Endometrium (tissue), 2 donors: ENCODE data around the gene NPHP4.
"Not testable (repeated sequence)": the region's sequence is repeated elsewhere in the genome, so short reads cannot be mapped to it uniquely, and the experiment has no call there.

Source experiments
- FAIRE-seq: peaks from 2 replicates; lab custom pipeline; 2012; peaks lifted over from hg19 to GRCh38; lab: Jason Lieb, UNC
- donor health status: control.
- donor health status: control.

The NPHP4 gene

DNA sequence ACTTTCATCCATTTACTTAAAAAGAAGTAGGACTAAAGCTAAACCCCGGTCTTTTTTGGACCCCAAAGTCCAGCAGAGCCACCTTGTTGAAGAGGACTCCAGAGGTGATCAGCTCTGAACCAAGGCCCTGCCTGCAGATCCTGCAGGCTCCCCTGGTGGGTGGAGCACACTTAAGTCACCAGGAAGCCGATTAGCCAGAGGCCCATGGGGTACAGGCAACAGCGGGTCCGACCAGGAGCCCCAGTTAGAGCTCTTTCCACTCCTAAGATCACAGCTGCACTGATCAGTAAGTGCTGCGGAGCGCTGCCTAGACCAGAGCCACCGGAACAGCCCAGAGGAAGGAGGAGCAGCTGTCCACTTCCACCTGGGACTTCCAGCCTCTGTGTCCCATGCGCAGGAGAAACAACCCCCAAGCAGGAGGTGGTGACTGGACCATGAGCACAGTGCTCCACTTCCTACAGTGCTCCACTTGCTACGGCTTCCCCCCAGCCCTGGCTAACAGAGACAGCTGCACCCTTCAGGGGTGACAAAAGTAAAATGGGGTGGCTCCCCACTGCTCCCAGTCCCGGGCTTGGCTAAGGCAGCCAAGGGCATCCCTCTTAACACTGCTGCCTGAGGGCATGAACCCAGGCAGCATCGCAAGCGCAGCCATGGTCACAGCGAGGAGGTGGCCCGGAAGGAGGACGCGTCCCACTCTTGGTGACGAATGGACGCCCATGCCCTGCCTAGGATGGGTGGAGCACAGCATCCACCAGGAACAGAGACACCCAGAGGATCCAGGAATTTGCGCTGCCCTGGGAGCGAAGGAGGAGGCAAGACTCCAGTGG lies 58.0 kb downstream of the NPHP4 start:
- no peak for FAIRE-seq

DNA sequence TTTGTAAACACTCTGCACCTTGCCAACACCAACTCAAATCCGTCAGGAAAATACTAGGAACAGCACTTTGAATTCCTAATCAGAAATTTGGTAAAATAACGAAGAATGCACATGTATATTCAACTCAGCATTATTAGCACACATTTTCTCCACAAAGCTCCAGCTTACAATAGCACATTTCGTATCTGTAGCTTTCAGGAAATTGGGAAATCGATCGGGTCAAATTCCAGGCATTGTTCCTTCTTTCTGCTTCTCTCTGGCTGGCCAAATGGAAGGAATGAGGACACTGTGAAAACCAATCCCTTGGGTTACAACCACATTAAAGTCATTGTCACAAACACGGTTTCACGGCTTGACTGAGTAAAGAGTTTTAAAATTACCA lies 58.6 kb downstream of the NPHP4 start:
- FAIRE-seq = no peak

DNA sequence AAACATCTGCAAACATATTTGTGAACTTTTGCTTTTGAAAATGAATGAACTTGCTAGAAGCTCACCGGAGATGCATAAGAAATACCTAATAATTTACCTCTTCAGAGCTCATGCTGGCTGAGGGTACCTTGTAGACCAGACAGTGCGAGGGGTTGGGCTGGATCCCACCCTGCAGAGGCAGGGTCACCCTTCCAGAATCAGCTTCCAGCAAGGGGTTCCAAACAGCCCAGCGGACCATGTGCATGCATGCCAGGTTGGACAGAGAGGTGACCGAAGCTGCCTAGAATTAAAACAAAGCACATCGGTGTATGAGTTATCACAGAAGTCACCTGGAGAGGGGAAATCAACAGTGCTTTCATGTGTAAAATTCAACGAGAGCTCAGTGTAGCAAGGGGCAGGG lies 59.2 kb downstream of the NPHP4 start:
- no peak for FAIRE-seq

DNA sequence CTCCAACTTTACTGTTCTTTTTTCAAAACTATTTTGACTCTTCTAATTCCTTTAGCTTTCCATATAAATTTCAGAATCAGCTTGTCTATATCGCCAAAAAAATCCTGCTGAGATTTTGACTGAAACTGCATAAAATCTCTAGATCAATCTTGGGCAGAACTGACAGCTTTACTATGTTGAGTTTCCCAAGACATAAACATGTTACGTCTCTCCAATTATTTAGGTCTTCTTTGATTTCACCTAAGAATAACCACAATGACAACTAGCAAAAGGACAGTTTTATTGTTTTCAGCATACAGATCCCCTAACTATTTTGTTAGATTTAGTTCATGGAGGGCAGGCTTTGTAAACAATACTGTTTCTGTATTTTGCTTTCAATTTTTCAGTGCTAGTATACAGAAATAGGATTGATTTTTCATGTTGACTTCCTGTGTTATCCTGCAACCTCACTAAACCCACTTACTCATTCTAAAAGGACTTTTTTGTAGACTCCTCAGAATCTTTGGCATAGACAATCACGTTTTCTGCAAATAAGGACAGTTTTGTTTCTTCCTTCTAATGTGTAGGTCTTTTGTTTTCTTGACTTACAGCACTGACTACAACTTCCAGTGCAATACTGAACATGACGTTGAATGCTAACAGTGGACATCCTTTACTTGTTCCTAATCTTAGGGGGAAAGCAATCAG lies 63.4 kb downstream of the NPHP4 start:
- FAIRE-seq = no peak

DNA sequence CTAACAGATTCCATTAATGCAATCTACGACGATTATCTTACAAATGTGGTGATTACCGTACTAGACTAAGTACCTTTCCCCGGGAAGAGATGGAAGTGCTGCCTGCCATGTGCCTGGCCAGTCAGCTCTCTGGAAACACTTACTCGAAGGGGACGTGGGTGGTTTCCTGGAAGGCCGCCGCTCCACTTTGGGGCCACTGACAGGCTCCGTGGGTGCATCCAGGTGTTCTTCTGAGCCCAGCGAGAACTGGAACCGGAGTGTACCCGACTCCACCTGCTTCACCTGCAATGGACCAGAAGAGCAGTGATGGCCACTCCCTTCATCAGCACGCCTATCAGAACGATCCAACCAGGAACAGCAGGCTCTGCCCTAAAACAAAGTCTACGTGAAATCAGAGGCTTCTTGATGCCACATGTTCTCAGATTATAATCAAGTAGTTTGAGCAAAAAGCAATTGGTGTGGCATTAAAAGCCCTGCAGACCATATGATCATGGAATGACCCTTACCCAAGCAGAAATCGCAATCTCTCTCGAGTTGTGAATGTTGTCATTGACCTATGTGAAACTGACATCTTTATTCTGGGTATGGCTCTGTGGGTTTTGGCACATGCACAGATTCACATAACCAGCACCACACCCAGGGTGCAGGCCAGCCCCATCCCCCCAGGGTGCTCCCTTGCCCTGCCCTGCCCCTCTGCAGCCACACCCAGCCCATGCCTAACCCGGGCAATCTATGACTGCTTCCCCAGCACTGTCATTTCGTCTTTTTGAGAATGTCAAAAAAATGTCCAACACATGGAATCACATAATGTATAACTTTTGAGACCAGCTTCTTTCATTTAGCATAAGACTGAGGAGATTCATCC lies 64.5 kb downstream of the NPHP4 start:
- FAIRE-seq = no peak

DNA sequence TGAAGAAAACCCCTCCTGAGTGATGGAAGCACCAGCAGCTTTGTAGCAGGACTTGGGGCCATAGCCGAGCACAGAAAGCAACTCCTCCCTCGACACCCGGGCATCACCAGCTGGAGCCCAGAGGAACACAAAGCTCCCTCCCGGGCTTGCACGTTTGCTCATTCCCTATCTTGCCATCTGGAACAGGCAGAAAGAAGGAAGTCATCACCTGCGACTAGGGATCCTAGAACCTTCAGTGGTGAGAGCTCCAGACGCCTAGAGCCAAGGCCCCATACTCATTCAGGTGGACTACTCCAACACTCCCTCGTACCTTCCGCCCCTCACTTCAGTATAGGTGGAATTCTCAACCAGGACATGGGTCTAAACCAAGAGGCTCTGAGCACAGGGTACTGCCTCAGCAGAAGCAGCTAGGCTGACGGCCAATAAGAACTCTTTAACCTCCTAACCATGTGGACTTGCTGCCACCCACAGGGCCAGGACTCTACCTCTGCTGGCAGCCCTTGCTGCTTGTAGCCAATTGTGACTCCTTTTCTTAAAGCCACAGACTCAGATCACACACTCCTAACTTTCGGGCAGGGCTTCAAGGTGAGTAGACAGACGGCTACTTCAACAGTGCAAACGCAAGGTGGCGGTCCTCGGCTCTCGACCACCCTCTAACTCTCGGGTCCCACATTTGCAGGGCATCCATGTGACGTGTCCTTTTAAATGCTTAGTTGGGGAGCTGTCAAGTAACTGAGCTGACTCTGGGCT lies 65.4 kb downstream of the NPHP4 start:
- FAIRE-seq = no peak

DNA sequence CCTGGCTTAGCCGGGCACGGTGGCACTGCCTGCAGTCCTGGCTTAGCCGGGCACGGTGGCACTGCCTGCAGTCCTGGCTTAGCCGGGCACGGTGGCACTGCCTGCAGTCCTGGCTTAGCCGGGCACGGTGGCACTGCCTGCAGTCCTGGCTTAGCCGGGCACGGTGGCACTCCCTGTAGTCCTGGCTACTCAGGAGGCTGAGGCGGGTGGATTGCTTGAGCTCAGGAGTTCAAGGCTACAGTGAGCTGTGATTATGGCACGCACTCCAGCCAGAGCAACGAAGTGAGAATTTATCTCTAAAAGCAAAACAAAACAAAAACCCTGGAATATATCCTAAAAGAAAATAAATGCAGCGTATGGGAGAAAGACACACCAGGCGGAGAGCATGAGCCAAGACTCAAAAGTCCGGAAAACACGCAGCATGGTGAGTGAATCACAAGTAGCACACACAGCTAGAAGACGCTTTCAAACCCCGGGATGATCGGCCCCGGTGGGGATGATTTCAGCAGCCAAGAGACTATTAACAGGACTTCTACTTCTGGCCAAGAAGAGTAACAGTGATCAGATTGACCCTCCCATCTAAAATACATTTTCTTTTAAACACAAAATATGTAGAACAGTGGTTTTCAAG lies 69.4 kb downstream of the NPHP4 start:
- FAIRE-seq = not testable (repeated sequence)

DNA sequence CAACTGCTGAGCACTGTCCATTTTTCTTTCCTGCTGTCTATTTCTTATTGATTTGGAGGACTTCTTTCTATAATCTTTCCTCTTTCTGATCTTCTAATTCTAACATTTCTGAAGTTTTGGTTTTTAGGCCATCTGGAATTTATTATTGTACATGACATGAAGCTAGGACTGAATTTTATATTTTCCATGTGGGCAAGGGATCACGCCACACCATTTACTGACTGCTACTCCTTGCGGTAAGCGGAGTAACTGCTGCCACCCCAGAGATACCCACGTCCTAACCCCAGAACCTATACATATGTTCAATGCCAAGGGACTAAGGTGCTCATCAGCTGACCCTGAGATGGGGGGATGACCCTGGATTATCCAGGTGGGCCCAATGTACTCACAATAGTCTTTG lies 70.6 kb downstream of the NPHP4 start:
- FAIRE-seq = no peak

DNA sequence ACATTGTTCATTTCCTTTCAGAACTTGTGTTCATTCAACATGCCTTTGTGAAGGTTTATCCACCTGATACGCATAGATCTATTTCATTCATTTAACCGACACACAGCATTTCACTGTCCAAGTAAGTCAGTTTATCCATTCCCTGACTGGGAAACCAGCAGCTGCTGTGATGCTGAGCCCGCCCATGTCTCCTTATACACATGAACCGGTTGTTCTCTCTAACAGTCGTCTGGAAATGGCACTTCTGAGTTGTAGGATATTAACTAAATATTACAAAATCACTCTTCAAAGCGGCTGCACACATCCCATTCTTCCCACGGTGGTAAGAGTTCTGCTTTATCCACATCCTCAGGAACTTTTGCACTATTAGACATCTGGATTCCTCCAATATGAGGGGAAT lies 71.1 kb downstream of the NPHP4 start:
- FAIRE-seq = no peak

DNA sequence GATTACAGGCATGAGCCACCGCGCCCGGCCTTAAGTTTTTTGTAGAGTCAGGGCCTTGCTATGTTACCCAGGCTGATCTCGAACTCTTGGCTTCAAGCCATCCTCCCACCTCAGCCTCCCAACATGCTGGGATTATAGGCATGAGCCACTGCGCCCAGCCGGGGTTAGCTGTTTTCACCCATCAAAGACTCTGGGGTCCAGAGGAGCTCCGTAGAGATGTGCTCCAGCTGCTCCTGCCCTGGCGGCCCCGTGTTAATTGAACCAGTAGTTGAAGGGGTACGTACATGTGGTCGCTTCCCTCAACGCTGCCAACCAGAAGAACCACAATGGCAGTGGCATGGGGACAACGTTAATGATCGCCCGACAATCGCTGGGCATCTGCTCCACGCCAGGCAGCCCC lies 72.0 kb downstream of the NPHP4 start:
- FAIRE-seq = no peak

DNA sequence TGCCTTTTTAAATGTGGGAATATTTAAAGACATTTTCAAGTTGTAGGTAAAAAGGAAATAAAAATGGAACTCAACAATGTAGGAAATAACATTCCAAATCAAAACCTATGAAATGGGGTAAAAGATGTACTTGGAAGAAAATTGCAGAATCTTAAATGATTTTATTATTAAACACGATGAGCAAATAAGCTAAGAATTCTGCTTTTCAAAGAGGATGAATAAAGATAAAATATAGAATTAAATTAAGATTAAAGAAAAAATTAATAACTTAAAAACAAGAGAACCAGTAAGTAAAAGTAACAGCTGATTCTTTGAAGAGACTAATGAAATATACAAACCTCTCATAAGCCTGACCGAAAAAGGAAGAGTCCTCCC lies 74.0 kb downstream of the NPHP4 start:
- FAIRE-seq = no peak

DNA sequence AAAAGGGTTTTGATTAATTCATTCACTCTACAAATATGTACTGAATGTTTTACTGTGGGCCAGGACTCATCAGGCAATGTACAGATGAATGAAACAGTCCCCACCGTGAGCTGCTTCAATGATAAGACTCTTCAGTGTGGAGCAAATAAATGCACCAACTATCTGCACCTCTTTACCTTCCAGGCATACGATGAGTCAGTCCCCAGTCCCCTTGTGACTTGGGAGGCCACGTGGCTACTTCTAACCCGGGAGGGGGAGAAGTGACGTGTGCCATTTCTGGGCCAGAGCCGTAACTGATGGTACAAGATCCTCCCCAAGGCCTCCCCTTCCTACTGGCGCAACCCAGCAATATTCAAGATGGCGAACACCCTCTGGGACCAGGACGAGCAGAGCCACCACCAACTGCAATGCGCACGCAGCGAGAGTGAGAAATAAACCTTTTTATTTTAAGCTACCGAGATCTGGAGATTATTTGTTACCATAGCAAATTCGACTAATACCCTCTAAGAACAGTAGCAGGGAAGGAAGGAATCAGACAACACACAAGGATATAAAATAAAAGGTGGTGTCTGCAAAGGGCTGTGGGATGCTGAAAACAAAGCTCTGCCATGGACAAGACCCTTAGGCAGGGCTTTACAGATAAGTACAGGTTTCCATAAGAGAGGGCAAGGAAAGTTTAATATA lies 74.5 kb downstream of the NPHP4 start:
- FAIRE-seq = no peak

DNA sequence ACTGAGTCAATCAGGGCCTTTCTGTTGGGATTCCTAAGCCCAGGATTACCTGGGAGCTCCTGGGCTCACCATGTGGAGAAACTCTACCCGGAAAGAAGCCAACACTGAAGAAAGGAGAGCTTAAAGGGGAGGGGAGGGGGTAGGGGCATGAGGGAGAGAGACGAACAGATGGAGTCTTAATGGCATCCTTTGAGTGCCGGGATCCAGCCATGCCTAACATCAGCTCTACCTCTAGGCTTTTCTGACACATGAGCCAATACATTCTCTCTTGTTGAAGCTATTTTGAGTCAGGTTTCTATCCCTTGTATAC lies 75.0 kb downstream of the NPHP4 start:
- no peak for FAIRE-seq

DNA sequence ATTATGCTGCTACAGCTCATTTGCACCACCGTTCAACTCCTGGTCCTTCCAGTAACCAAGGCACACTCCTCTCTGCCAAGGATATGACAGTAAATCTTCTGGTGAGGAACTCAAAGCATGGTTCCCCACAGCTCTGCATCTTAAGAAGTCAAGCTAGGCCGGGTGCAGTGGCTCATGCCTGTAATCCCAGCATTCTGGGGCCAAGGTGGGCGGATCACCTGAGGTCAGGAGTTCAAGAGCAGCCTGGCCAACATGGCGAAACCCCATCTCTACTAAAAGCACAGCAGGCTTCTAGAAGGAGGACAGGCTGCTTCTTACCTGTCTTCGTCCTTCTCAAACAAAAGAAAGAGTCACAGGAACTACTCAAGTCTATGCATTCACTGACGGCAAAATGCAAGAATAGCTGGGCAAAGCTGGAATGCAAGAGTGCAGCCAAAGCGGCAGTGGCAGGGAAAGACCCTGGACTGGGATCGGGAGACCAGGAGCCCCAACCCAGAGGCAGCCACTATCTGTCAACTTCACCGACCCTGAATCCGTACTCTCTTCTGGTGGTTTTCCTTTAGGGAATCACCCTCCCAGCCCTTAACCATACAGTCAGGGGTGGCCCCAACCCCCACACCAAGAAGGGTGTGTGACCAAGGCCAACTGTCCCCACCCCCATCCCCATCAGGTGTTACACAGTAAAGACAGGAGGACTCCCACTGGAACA lies 75.5 kb downstream of the NPHP4 start:
- FAIRE-seq = no peak

DNA sequence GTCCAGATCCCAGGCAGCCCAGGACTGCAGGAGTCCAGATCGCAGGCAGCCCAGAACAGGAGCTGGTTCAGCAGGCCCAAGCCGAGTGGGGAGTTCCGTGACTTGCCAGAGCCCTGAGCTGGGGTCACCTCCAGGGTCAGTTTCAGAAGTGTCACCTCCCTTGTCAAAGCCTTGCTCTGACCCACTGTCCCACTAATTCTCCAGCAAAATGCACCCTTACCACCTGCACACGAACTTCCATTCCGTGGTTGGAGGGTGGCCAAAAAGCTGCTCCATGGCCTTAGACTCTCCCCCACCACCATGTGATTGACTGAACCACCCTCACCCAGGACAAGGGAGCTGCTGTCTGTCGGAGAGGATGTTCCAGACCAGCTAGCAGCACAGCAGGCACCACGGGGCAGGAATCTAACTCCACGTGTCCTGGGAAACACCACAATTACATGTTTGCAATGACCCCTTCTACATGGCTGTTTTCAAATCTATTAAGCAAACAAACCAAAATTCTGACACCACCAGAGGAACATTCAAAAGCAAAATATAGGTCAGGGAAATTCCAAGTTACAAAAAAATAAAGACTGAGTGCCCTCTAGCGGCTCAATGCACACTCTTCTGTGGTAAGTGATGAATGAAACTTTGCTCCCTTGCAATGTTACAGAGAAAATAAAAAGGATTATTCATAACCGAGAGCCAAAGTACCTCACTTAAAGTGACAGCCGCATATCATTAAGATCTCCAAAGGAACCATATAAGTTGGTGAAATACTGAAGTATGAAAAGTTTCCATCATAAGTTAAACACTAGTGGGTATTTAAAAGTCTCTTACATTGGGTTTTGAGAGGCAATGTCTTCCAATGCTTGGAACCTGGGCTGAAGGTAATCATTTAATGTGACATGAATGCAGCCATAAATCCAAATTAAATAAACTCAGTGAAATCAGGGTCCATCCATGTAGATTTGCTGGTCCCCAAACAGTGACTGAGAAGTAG lies 76.3 kb downstream of the NPHP4 start:
- FAIRE-seq = peak; percentile 90

DNA sequence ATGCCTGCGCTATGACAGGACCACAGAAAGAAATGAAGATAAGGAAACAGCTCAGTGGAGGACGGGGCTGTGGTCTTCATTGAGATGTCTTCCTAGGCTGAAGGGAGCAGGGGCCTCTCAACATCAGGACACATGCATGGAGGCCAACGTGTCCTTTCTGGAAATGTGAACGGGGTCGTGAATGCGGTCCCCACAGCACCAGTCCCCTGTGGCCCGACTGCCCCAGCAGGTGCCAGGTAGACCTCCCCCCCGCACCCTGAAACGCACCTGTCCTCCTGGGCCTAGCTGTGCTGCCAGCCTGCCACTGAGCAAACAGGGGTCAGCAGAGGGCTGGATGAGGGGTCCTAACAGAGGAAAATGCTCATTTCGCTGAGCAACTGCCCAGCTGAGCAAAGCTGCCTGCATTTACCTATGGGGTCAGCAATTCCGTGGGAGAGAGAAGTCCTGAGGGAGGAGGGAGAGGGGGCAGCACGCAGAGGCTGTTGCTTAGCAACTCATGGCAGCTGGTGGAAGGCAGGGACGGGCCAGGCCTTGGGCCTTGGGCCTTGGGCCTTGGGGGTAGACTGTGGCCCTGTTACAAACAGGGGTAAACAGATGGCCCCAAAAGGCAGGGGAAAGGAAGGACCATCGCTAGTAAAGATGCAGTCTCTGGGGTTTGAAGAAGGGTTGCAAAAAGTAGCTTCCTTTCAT lies 77.4 kb downstream of the NPHP4 start:
- no peak for FAIRE-seq

DNA sequence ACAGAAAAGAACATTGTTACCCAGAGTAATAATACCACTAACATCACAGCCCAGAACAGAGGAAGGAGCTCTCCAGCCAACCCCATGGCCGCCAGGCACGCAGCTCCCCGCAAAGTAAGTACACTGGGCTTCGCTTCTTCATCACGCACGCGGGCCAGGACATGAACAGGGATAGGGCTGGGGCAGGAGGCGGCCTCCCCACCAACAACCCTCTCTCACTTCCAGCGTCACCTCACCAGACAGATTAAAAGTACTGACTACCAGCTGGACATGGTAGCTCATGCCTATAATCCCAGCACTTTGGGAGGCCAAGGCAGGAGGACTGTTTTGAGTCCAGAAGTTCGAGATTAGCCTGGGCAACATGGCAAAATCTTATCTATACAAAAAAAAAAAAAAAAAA lies 78.3 kb downstream of the NPHP4 start:
- FAIRE-seq = no peak

DNA sequence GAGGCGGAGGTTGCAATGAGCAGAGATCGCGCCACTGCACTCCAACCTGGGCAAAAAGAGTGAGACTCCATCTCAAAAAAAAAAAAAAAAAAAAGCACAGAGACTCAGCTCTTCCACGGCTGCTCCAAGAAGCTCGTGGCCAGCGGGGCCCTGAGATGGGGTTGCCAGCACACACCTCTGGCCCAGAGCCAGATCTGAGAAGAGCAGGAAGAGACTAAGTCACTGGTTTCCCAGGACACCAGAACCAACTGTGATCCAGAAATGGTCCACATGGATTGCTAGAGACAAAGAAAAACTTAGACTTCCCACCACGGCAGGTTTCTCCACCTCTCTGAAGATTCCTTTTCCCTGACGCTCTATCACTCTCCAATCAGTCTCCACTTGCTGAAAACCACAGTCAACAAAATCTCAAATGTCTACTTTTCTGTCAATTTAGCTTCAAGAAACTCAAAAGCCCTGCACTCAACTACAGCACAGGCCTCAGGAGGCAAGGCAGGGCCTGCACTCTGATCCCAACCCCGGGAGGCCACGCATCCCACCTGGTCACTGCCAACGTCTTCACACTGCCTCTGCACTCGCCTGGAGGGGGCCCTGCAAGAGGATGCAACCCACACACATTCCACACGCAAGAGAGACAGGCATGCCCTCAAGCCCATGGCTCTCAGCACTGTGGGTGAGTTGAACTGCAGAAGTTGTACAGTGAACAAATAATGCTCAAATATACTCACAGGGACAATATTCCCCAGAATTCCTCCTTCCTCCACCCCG lies 79.0 kb downstream of the NPHP4 start:
- no peak for FAIRE-seq
